ENCODE measurements around the gene DYNLT3.

DYNLT3 gene

DNA sequence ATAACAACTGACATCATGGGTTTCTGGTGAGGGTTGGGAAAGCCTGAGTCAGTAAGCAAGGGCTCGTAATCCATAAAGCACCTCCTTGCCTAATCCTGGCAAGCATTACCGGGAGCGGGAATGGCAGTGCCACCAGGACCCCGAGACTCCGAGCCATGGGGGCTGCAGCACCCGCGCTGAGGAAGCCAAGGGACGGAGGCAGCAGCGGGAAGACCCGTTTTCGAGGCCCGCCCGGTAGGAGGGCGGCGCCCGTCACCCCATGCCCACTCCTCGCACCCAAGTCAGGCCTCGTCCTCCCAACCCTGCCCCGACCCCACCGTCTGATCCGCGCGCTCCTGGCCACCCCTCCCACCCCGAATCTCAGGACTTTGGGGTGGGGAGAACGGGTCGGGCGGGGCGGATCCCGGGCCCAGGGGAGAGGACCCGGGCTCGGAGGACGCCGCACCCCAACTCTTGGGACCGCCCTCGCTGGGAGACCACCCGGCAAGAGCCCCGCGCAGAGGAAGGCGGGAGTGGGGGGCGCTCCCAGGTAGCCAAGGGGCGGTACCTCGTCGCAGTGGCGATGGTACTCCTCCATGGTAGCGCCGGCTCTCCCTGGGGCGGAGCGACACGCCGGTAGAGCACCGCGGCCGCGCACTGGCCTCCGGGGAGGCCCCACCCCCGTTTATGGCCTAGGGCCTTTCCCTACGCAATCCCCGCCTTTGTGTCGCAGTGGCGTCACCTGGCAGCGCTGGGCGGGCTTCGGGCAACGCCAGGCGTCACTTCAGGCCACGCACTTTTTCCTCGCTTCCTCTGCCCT lies at the start of gene DYNLT3:
TSS of gene DYNLT3 (minus strand) at position 638 of the 799 bp plus-strand sequence. CDS start at position 577, 61 bp downstream.
- in situ Hi-C loops (cut with HindIII; ENCODE audit: low sequenced_read_pairs): no loop called here

DNA sequence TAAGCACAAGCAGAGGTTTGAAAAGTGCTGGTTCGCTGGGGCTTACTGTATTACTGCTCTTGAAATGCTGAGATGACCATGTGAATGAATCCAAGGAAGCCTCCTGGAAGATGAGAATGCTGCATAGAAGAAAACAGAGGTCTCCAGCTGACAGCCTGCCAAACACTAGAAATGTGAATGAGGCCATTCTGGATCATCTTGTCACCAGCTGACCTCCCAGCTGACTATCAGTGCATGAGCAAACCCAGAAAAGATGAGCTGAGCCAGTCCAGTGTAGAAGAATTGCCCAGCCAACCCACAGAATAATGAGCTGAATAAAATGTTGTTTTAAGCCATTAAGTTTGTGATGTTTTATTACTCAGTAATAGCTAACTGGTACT lies 49.1 kb upstream of the DYNLT3 start:
- in situ Hi-C loops (cut with HindIII; ENCODE audit: low sequenced_read_pairs): no loop called here

DNA sequence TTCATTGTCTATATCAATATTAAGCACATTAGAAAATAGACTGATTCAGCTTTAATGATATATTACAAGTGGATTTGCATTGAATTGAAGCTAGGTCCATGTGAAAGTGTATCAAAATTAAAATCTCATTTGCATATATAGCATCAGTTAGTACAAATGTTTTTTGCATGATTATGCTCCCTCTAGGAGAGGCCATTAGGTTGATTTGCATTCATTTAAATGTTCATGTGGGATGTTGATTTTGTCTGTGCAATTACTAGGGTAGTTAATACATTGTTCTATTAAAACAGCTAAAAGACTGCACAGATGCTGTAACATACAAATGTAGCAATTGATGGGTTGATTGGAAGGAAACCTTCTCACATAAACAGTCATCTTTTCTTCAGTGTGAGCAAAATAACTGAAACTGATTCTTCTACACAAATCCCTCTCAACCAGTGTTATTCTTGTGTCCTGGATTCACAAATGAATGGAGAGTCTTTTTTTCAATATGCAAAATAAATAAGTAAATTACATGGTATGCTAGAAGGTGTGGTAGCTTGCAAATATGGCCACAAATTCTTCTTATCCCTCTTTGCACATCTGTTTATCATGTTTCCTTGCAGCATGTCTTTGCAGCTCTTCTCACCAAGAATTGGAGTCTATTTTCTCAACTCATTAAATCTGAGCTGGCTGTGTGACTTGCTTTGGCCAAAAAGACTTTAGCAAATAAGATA lies 48.6 kb upstream of the DYNLT3 start:
- in situ Hi-C loops (cut with HindIII; ENCODE audit: low sequenced_read_pairs): no loop called here

GRCh38 chrX:37894725-37895124 lies 47.4 kb upstream of the DYNLT3 start:
- in situ Hi-C loops (cut with HindIII; ENCODE audit: low sequenced_read_pairs): no loop called here

GRCh38 chrX:37888010-37888409 lies 40.6 kb upstream of the DYNLT3 start:
- in situ Hi-C loops (cut with HindIII; ENCODE audit: low sequenced_read_pairs): no loop called here

DNA sequence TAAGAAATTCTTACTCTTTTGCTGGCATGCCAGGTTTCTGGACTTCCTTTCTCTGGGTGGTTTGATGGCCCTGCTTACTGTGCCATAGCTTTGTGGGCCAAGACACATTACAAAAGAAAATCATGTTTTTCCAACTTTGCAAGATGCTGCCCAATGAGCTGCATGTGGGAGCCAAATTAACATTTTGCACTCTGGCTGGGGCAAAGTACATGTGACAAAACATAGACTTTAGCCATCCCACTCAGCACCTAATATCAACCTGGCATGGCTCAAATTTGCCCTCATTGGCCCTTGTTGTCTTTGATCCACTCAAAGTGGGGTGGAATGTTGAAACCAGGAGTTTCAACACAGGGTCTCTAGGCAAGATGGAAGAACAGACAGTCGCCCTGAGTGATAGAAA lies 40.0 kb upstream of the DYNLT3 start:
- in situ Hi-C loops (cut with HindIII; ENCODE audit: low sequenced_read_pairs): no loop called here

GRCh38 chrX:37883196-37883595 lies 35.8 kb upstream of the DYNLT3 start:
- in situ Hi-C loops (cut with HindIII; ENCODE audit: low sequenced_read_pairs): no loop called here

DNA sequence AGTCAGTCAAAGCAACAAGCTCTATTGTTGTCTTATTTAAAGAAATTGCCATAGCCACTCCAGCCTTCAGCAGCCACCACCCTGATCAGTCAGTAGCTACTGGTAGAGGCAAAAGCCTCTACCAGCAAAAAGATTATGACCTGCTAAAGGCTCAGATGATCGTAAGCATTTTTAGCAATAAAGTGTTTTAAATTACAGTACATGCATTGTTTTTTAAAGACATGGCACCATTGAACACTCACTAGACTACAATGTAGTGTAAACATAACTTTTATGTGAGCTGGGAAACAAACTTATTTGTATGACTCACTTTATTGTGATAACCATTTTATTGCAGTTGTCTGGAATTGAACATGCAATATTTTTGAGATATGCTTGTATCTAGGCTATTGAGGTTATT lies 32.3 kb upstream of the DYNLT3 start:
- in situ Hi-C loops (cut with HindIII; ENCODE audit: low sequenced_read_pairs): no loop called here

DNA sequence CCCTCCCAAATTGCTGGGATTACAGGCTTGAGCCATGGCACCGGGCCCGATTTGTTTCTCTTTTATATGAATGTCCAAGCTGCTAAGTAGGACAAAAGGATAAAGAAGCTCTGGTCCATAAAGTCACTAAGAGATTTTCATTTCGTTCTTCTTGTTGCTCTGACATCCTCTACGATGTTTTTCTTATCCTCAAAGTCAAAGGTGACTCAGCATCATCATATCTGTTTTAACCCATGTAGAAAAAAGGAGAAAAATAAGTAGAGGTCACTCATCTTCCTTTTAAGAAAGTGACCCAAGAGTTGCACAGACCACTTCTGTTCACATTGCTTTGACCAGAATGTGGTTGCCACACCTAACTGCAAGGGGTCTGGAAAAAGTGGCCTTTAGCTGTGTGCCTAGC lies 29.3 kb upstream of the DYNLT3 start:
- in situ Hi-C loops (cut with HindIII; ENCODE audit: low sequenced_read_pairs): no loop called here

GRCh38 chrX:37875675-37876074 lies 28.3 kb upstream of the DYNLT3 start:
- in situ Hi-C loops (cut with HindIII; ENCODE audit: low sequenced_read_pairs): no loop called here

GRCh38 chrX:37873220-37873619 lies 25.8 kb upstream of the DYNLT3 start:
- in situ Hi-C loops (cut with HindIII; ENCODE audit: low sequenced_read_pairs): no loop called here

DNA sequence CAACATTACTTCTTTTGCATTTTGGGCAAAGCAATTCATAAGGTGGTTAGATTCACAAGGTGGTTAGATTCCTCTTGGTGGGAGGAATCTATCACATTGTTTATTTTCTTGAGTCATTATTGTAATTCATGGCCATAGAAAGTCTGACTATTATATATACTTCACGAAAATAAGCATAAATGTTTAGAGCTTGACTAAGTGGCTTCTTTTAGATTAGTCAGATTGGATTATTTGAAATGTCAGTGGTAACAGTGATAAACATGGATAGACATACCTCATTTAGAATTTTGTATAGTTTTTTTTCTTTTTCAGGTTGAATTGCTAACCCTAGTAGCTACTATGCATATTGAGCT lies 24.9 kb upstream of the DYNLT3 start:
- in situ Hi-C loops (cut with HindIII; ENCODE audit: low sequenced_read_pairs): no loop called here

- in situ Hi-C loops (cut with HindIII; ENCODE audit: low sequenced_read_pairs): no loop called here
Measured at GRCh38 chrX:37871626-37872302, 24.4 kb upstream of the DYNLT3 start.

- in situ Hi-C loops (cut with HindIII; ENCODE audit: low sequenced_read_pairs): no loop called here
Measured at GRCh38 chrX:37867536-37868153, 20.3 kb upstream of the DYNLT3 start.

DNA sequence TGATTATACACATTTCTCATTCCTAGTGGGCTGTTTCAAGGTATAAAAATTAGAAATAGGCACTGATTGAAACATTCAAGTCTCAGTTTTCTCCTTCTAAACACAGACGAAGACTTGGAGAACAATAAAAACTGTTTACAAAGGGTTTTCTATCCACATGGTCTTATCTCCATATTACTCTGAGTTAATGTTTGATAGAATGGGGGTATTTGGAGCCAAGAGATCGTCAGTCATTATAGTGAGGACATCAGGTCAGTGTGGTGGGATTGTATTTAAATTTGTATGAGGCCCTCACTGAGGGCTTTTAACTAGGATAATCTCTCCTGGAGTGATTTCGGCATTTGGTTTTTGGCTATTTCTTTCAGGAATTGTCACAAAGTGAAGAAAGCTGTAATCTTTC lies 16.4 kb upstream of the DYNLT3 start:
- in situ Hi-C loops (cut with HindIII; ENCODE audit: low sequenced_read_pairs): no loop called here

DNA sequence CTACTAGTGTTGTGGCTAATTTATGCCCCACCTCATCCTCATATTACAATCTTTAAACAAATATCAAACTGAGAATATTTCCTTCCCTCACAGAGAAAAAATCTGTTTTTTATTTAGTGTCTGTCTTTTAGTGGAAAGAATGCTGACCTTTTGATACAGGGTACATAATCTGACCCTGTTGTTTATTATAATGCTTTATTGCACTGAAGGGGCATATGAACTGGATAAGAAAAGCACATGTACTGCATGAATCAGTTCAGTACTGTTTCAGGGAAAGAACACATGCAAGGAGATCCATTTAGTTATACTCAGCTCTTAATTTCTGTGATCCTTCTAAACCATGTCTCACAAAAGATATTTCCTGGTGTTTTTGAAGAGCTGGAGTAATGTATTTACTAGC lies 15.5 kb upstream of the DYNLT3 start:
- in situ Hi-C loops (cut with HindIII; ENCODE audit: low sequenced_read_pairs): no loop called here

GRCh38 chrX:37860721-37861120 lies 13.3 kb upstream of the DYNLT3 start:
- in situ Hi-C loops (cut with HindIII; ENCODE audit: low sequenced_read_pairs): no loop called here

DNA sequence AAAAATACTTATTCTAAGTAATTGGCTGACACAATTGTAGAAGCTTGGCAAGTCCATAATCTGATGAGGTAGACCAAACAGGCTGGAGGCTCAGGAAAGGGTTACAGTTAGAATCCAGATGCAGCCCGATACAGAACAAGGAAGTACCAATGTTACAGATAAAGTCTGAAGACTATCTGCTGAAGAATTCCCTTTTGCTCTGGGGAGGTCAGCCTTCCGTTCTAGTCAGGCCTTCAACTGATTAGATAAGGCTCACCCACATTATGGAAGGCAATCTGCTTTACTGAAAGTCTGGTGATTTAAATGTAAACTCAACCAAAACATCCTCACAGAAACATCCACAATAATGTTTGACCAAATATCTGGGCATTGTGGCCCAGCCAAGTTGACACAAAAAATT lies 7.4 kb upstream of the DYNLT3 start:
- in situ Hi-C loops (cut with HindIII; ENCODE audit: low sequenced_read_pairs): no loop called here

DNA sequence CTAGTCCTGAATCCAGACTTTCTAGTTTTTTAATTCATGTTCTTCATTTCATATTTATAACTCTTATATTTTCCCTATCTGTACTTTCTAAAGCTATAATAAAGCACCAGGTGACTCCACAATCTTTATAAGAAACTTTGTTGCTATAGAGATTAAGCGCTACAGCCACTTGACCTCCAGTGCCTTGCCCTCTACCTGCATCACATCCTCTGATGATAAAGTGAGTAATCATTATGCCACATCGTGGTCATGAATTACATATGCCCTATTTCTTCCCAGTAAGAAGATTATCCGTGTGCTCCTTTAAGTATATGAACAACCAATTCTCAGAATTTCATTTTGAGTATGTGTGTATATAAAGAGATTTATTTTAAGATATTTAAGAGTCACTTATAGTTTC lies 6.8 kb upstream of the DYNLT3 start:
- in situ Hi-C loops (cut with HindIII; ENCODE audit: low sequenced_read_pairs): no loop called here

DNA sequence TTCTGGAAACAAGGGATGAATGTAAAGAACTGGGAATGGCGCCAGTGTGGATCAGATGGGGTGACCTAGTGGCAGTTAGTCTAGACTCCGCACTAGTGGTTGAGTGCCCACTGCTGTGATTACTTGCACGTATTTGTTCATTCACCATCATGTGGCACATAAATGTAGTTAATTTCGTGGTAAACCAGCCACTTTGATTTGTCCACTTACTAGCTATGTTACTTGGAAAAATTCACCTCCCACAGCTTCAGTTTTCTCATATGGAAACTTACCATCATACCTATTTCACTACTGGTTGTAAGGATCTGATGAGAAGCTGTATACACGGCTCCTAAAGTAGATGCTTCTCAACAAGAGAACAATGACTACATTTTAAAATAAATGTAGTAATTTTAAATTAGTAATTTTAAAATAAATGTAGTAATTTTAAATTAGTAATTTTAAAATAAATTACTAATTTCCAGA lies 394 bp upstream of the DYNLT3 start:
- in situ Hi-C loops (cut with HindIII; ENCODE audit: low sequenced_read_pairs): no loop called here

DNA sequence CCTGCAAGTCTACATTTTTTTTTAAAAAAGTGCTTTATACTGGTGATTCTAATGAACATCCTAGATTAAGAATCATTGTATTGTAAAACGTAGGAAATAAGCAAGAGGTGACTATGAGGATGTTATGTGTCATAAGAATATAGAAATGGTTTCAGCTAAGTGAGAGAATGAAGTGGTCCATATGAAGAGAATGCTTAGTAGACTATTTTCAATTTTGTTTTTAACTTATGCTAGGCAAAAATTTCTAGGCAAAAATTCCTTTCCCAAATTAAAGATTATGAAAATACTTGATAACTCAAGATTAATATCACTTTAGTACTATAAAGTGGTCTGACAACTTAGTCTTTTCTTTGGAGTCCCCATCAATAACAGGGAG lies 825 bp downstream of the DYNLT3 start:
- in situ Hi-C loops (cut with HindIII; ENCODE audit: low sequenced_read_pairs): no loop called here

Data from DLD1 (cell line).